A549 (cell line): ENCODE measurements around the gene PSMC3IP. TPM values are rescaled to one million over a fixed set of nuclear protein-coding genes. Genes with fewer than 3 reads are reported as not detected.

Source experiments
- BHLHE40 ChIP-seq: IDR thresholded peaks from 2 replicates; pipeline ENCODE4 v1.6.1; 2012; ENCODE audit warnings: low read depth, low read length, inconsistent platforms
- CBX2 ChIP-seq: fragments of 200-600 bp; sonication (generic); IDR thresholded peaks from 2 replicates; pipeline ENCODE4 v1.6.1; 2016; ENCODE audit warnings: low read depth, mild to moderate bottlenecking, borderline replicate concordance
- CBX8 ChIP-seq: fragments of 200-600 bp; sonication (generic); IDR thresholded peaks from 2 replicates; pipeline ENCODE4 v1.6.1; 2016
- CEBPB ChIP-seq, 2 experiments: fragments of >200 bp in 1 of 2; sonication (Bioruptor Twin) in 1 of 2; formaldehyde crosslinking in 1 of 2; IDR thresholded peaks; 2 replicates each; pipeline ENCODE4 v1.6.1; 2012 to 2016
- CHD2 ChIP-seq: fragments of 150-350 bp; IDR thresholded peaks from 2 replicates; pipeline ENCODE4 v1.6.1; 2014; ENCODE audit warnings: low read length; ENCODE audit not compliant: partially characterized antibody
- CHD4 ChIP-seq: fragments of 200-600 bp; sonication (generic); IDR thresholded peaks from 2 replicates; pipeline ENCODE4 v1.6.1; 2016; ENCODE audit warnings: antibody characterized with exemption, mild to moderate bottlenecking, borderline replicate concordance
- CTCF ChIP-seq: fragments of >200 bp; sonication (Bioruptor Twin); formaldehyde crosslinking; IDR thresholded peaks from 3 replicates; pipeline ENCODE4 v1.5.1; 2016
- EHF ChIP-seq: fragments of 250-450 bp; sonication (Bioruptor Pico); IDR thresholded peaks from 2 replicates; pipeline ENCODE4 v1.5.0; 2020; ENCODE audit warnings: mild to moderate bottlenecking
- EHMT2 ChIP-seq: fragments of 200-600 bp; sonication (generic); IDR thresholded peaks from 2 replicates; pipeline ENCODE4 v1.6.1; 2016; ENCODE audit warnings: antibody characterized with exemption, low read depth, mild to moderate bottlenecking, moderate library complexity
- ESRRA ChIP-seq: fragments of 150-350 bp; IDR thresholded peaks from 2 replicates; pipeline ENCODE4 v1.6.1; 2014; ENCODE audit warnings: mild to moderate bottlenecking, low read length, borderline replicate concordance
- FOSB ChIP-seq: fragments of 250-450 bp; sonication (Bioruptor Pico); IDR thresholded peaks from 2 replicates; pipeline ENCODE4 v1.5.0; 2020; ENCODE audit warnings: mild to moderate bottlenecking, moderate library complexity
- FOSL2 ChIP-seq, 2 experiments: fragments of 450-650 bp in 1 of 2; fragments of >200 bp in 1 of 2; sonication (Bioruptor Twin) in 1 of 2; formaldehyde crosslinking; IDR thresholded peaks; 2 replicates each; pipeline versions ENCODE4 v1.5.0 to v1.6.1; 2016 to 2020; ENCODE audit warnings: mild to moderate bottlenecking in 1 of 2, moderate library complexity in 1 of 2
- HDAC2 ChIP-seq: fragments of 200-600 bp; sonication (generic); IDR thresholded peaks from 2 replicates; pipeline ENCODE4 v1.6.1; 2016
- HMGXB4 ChIP-seq: fragments of 250-450 bp; sonication (Bioruptor Pico); IDR thresholded peaks from 2 replicates; pipeline ENCODE4 v1.5.0; 2021; ENCODE audit warnings: mild to moderate bottlenecking, moderate library complexity, borderline replicate concordance
- HOXA7 ChIP-seq: fragments of 250-450 bp; sonication (Bioruptor Pico); IDR thresholded peaks from 2 replicates; pipeline ENCODE4 v1.5.0; 2020; ENCODE audit warnings: mild to moderate bottlenecking, moderate library complexity
- JUN ChIP-seq, 2 experiments: fragments of >200 bp; sonication (Bioruptor Twin); formaldehyde crosslinking; IDR thresholded peaks; 2 replicates in 1 of 2; 3 replicates in 1 of 2; pipeline ENCODE4 v1.6.1; 2016 to 2017
- KDM1A ChIP-seq: fragments of 200-600 bp; sonication (generic); IDR thresholded peaks from 2 replicates; pipeline ENCODE4 v1.6.1; 2016; ENCODE audit warnings: low read depth, mild to moderate bottlenecking
- MAFK ChIP-seq: fragments of 450-650 bp; IDR thresholded peaks from 2 replicates; pipeline ENCODE4 v1.6.1; 2014; ENCODE audit not compliant: partially characterized antibody
- NFE2L2 ChIP-seq: fragments of 150-350 bp; conservative IDR thresholded peaks from 2 replicates; pipeline ENCODE4 v1.6.1; 2014; ENCODE audit warnings: low read length
- POLR2A ChIP-seq: IDR thresholded peaks from 2 replicates; pipeline ENCODE4 v1.6.1; 2012; ENCODE audit warnings: mild to moderate bottlenecking, low read length
- POLR2AphosphoS2 ChIP-seq: conservative IDR thresholded peaks from 2 replicates; pipeline ENCODE4 v1.6.1; 2012; ENCODE audit warnings: low read length, improper control_type of control experiment, inconsistent platforms
- RAD21 ChIP-seq, 2 experiments: fragments of >200 bp in 1 of 2; sonication (Bioruptor Twin) in 1 of 2; formaldehyde crosslinking in 1 of 2; IDR thresholded peaks in 1 of 2; conservative IDR thresholded peaks in 1 of 2; 2 replicates in 1 of 2; 3 replicates in 1 of 2; pipeline ENCODE4 v1.6.1; 2012 to 2018; ENCODE audit warnings: inconsistent platforms in 1 of 2
- RARB ChIP-seq: fragments of 250-450 bp; sonication (Bioruptor Pico); IDR thresholded peaks from 2 replicates; pipeline ENCODE4 v1.8.0; 2021; ENCODE audit warnings: mild to moderate bottlenecking, moderate library complexity
- REST ChIP-seq: fragments of 200-600 bp; sonication (generic); IDR thresholded peaks from 2 replicates; pipeline ENCODE4 v1.6.1; 2016; ENCODE audit warnings: antibody characterized with exemption, mild to moderate bottlenecking, moderate library complexity
- RFX5 ChIP-seq: fragments of 450-650 bp; IDR thresholded peaks from 2 replicates; pipeline ENCODE4 v1.7.1; 2014; ENCODE audit warnings: antibody characterized with exemption, mild to moderate bottlenecking, moderate library complexity
- SMC3 ChIP-seq: fragments of >200 bp; sonication (Bioruptor Twin); formaldehyde crosslinking; IDR thresholded peaks from 3 replicates; pipeline ENCODE4 v1.6.1; 2018; ENCODE audit warnings: inconsistent platforms
- SREBF2 ChIP-seq: fragments of 450-650 bp; IDR thresholded peaks from 2 replicates; pipeline ENCODE4 v1.6.1; 2014; ENCODE audit warnings: mild to moderate bottlenecking, moderate library complexity
- TP53 ChIP-seq: fragments of 250-450 bp; sonication (Bioruptor Pico); IDR thresholded peaks from 2 replicates; pipeline ENCODE4 v1.5.0; 2021; ENCODE audit warnings: mild to moderate bottlenecking, moderate library complexity
- ZNF302 ChIP-seq: fragments of 250-450 bp; sonication (Bioruptor Pico); IDR thresholded peaks from 2 replicates; pipeline ENCODE4 v1.9.0; 2021; ENCODE audit warnings: inconsistent platforms, mild to moderate bottlenecking, moderate library complexity
- ZSCAN20 ChIP-seq: fragments of 250-450 bp; sonication (Bioruptor Pico); IDR thresholded peaks from 2 replicates; pipeline ENCODE4 v1.8.0; 2022; ENCODE audit warnings: mild to moderate bottlenecking, moderate library complexity
- polyA plus RNA-seq, 4 experiments: library from polyadenylated mRNA; depleted of rRNA in 3 of 4; stranded (reverse); fragments of >200 nt; fragmentation: RNase III in 1 of 4; extraction: RNeasy Plus Mini Kit Qiagen cat#74134 plus additional on column Dnase treatment in 1 of 4; gene quantifications; 2 replicates in 3 of 4; 3 replicates in 1 of 4; pipeline ENCODE4 v1.2.3, GENCODE V29; 2011 to 2017
- TF ChIP-seq, protein P1 (sequence below): fragments of 450-650 bp; IDR thresholded peaks from 2 replicates; pipeline ENCODE4 v1.6.1; 2014; ENCODE audit warnings: antibody characterized with exemption
- TF ChIP-seq, protein P2 (sequence below): fragments of >200 bp; sonication (Bioruptor Twin); formaldehyde crosslinking; IDR thresholded peaks from 3 replicates; pipeline ENCODE4 v1.6.1; 2016
- TF ChIP-seq, protein P3 (sequence below): IDR thresholded peaks from 2 replicates; pipeline ENCODE4 v1.6.1; 2012; ENCODE audit warnings: low read depth, borderline replicate concordance

The PSMC3IP gene
- polyA plus RNA-seq, 2 of the 4 experiments (the other 2 are of a cell fraction), result 26.1 to 37.9 TPM

GRCh38 chr17:42554250-42555121 lies 23.0 kb downstream of the PSMC3IP start (continued):
- TF ChIP-seq NFE2L2 (no peak), EHMT2 (no peak), CHD2 (no peak), POLR2A (peak; percentile 88), FOSL2 (IDR thresholded peaks at IDR 0.05) (no peak), FOSL2 (CRISPR knock-in tag; IDR thresholded peaks at IDR 0.05) (no peak), ESRRA (no peak), SREBF2 (no peak), HDAC2 (no peak), TP53 (no peak), CTCF (no peak), FOSB (CRISPR knock-in tag) (no peak), POLR2AphosphoS2 (no peak), RAD21 (conservative IDR thresholded peaks at IDR 0.05 in 1 of 2, IDR thresholded peaks at IDR 0.05 in 1 of 2) (no peak), SMC3 (no peak), CBX8 (no peak), ZNF302 (CRISPR knock-in tag) (no peak), BHLHE40 (no peak), RFX5 (no peak), HMGXB4 (CRISPR knock-in tag) (0 out of 2 replicates have a peak, but pooled peaks have one; percentile 31), CEBPB (IDR thresholded peaks at IDR 0.05) (no peak), RARB (no peak), MAFK (no peak), EHF (CRISPR knock-in tag) (no peak), JUN (IDR thresholded peaks at IDR 0.05) (peak; percentile 76 to 92; a peak in 4 of 5 replicates), KDM1A (no peak), ZSCAN20 (CRISPR knock-in tag) (no peak), HOXA7 (CRISPR knock-in tag) (no peak), REST (no peak), CHD4 (no peak), CBX2 (no peak)
- TF ChIP-seq, protein P1, sequence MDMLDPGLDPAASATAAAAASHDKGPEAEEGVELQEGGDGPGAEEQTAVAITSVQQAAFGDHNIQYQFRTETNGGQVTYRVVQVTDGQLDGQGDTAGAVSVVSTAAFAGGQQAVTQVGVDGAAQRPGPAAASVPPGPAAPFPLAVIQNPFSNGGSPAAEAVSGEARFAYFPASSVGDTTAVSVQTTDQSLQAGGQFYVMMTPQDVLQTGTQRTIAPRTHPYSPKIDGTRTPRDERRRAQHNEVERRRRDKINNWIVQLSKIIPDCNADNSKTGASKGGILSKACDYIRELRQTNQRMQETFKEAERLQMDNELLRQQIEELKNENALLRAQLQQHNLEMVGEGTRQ, result no peak
- TF ChIP-seq, protein P2, sequence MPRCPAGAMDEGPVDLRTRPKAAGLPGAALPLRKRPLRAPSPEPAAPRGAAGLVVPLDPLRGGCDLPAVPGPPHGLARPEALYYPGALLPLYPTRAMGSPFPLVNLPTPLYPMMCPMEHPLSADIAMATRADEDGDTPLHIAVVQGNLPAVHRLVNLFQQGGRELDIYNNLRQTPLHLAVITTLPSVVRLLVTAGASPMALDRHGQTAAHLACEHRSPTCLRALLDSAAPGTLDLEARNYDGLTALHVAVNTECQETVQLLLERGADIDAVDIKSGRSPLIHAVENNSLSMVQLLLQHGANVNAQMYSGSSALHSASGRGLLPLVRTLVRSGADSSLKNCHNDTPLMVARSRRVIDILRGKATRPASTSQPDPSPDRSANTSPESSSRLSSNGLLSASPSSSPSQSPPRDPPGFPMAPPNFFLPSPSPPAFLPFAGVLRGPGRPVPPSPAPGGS, result peak; percentile 83
- TF ChIP-seq, protein P3, sequence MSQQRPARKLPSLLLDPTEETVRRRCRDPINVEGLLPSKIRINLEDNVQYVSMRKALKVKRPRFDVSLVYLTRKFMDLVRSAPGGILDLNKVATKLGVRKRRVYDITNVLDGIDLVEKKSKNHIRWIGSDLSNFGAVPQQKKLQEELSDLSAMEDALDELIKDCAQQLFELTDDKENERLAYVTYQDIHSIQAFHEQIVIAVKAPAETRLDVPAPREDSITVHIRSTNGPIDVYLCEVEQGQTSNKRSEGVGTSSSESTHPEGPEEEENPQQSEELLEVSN, result peak; percentile 83
